MM.1S (cell line): ENCODE results near the gene LIME1.

ENCODE experiments used
- DNase-seq: peaks from one replicate; pipeline ENCODE4 v3.0.0-alpha.2; 2015
- H2AFZ ChIP-seq: fragments of 300-600 bp; sonication (generic); 2 replicates; pipeline ENCODE4 v1.6.0; 2016; ENCODE audit warnings: antibody characterized with exemption, low read length
- H3F3A ChIP-seq: fragments of 300-600 bp; sonication (generic); 2 replicates; pipeline ENCODE4 v1.6.1; 2016; ENCODE audit warnings: mild to moderate bottlenecking, antibody characterized with exemption, low read length, moderate library complexity, mixed read lengths; ENCODE audit not compliant: insufficient read depth
- H3K27ac ChIP-seq: fragments of 300-600 bp; sonication (generic); 2 replicates; pipeline ENCODE4 v1.5.1; 2016; ENCODE audit warnings: mild to moderate bottlenecking, low read length
- H3K27me3 ChIP-seq: fragments of 300-600 bp; sonication (generic); replicated peaks from 2 replicates; pipeline ENCODE4 v1.6.0; 2016; ENCODE audit warnings: low read length; ENCODE audit not compliant: insufficient read depth
- H3K36me3 ChIP-seq: fragments of 300-600 bp; sonication (generic); replicated peaks from 2 replicates; pipeline ENCODE4 v1.6.1; 2016; ENCODE audit warnings: mild to moderate bottlenecking, low read length, mixed read lengths; ENCODE audit not compliant: insufficient read depth
- H3K4me1 ChIP-seq: fragments of 300-600 bp; sonication (generic); 2 replicates; pipeline ENCODE4 v1.6.1; 2016; ENCODE audit warnings: low read length, mixed read lengths
- H3K4me2 ChIP-seq: fragments of 300-600 bp; sonication (generic); 2 replicates; pipeline ENCODE4 v1.6.0; 2016; ENCODE audit warnings: low read depth, low read length
- H3K4me3 ChIP-seq: fragments of 300-600 bp; sonication (generic); 2 replicates; pipeline ENCODE4 v1.5.1; 2016; ENCODE audit warnings: low read length, mixed read lengths
- H3K79me2 ChIP-seq: fragments of 300-600 bp; sonication (generic); 2 replicates; pipeline ENCODE4 v1.6.1; 2016; ENCODE audit warnings: mixed run types, low read length, mixed read lengths
- H3K9ac ChIP-seq: fragments of 300-600 bp; sonication (generic); 2 replicates; pipeline ENCODE4 v1.6.1; 2016; ENCODE audit warnings: low read length, mixed read lengths
- H3K9me2 ChIP-seq: fragments of 300-600 bp; sonication (generic); replicated peaks from 2 replicates; pipeline ENCODE4 v1.6.1; 2016; ENCODE audit warnings: mild to moderate bottlenecking, low read length, mixed read lengths; ENCODE audit not compliant: insufficient read depth
- H3K9me3 ChIP-seq: fragments of 300-600 bp; sonication (generic); replicated peaks from 2 replicates; pipeline ENCODE4 v1.6.1; 2016; ENCODE audit warnings: mild to moderate bottlenecking, low read length, mixed read lengths; ENCODE audit not compliant: insufficient read depth
- H4K20me1 ChIP-seq: fragments of 300-600 bp; sonication (generic); 2 replicates; pipeline ENCODE4 v1.6.1; 2016; ENCODE audit warnings: mild to moderate bottlenecking, low read length, moderate library complexity, mixed read lengths; ENCODE audit not compliant: insufficient read depth
- EZH2 ChIP-seq: fragments of 300-600 bp; sonication (generic); optimal IDR thresholded peaks from 2 replicates; pipeline ENCODE3; 2017; ENCODE audit warnings: low read depth, mild to moderate bottlenecking, antibody characterized with exemption, low read length, mixed read lengths
- EZH2phosphoT487 ChIP-seq: fragments of 300-600 bp; sonication (generic); IDR thresholded peaks from 2 replicates; pipeline ENCODE4 v1.6.1; 2018; ENCODE audit warnings: antibody characterized with exemption, low read length
- TF ChIP-seq, protein P1 (sequence below): fragments of 300-600 bp; sonication (generic); IDR thresholded peaks from 2 replicates; pipeline ENCODE4 v1.5.1; 2016; ENCODE audit warnings: antibody characterized with exemption, low read length, mixed read lengths

The LIME1 gene

DNA sequence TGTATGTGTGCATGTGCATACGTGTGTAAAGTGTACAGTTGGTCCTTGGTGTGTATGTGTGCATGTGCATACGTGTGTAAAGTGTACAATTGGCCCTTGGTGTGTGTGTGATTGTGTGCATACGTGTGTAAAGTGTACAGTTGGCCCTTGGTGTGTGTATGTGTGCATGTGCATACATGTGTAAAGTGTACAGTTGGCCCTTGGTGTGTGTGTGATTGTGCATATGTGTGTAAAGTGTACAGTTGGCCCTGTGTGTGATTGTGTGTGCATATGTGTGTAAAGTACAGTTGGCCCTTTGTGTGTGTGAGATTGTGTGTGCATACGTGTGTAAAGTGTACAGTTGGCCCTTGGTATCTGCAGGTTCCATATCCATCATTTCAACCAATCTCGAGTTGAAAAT is 5.1 kb upstream of the LIME1 start:
- H3K36me3 ChIP-seq = no peaks in the 10 kb centered on the region; the same call in 1 of the 2 replicates
- H3K27ac ChIP-seq = peak overlapping the region; percentile 88
- no peak for TF ChIP-seq EZH2
- TF ChIP-seq, protein P1, sequence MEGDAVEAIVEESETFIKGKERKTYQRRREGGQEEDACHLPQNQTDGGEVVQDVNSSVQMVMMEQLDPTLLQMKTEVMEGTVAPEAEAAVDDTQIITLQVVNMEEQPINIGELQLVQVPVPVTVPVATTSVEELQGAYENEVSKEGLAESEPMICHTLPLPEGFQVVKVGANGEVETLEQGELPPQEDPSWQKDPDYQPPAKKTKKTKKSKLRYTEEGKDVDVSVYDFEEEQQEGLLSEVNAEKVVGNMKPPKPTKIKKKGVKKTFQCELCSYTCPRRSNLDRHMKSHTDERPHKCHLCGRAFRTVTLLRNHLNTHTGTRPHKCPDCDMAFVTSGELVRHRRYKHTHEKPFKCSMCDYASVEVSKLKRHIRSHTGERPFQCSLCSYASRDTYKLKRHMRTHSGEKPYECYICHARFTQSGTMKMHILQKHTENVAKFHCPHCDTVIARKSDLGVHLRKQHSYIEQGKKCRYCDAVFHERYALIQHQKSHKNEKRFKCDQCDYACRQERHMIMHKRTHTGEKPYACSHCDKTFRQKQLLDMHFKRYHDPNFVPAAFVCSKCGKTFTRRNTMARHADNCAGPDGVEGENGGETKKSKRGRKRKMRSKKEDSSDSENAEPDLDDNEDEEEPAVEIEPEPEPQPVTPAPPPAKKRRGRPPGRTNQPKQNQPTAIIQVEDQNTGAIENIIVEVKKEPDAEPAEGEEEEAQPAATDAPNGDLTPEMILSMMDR = no peak
- no peak for TF ChIP-seq EZH2phosphoT487
- H3K4me2 ChIP-seq = peak overlapping the region; percentile 76
- no peaks in the 10 kb centered on the region for H3K9me2 ChIP-seq
- H3K27me3 ChIP-seq = no peaks in the 10 kb centered on the region
- H3F3A ChIP-seq = peaks cover 59% of the 10 kb centered on the region
- H3K4me1 ChIP-seq = peaks cover 70% of the 10 kb centered on the region
- H2AFZ ChIP-seq = no peak overlapping the region
- peak overlapping the region; percentile 31; the same call in 1 of the 2 replicates for H3K9ac ChIP-seq
- DNase-seq = no peak
- H3K4me3 ChIP-seq = peak overlapping the region; percentile 40
- H4K20me1 ChIP-seq = no peaks in the 10 kb centered on the region
- peaks cover 48% of the 10 kb centered on the region for H3K79me2 ChIP-seq
- no peaks in the 10 kb centered on the region for H3K9me3 ChIP-seq

DNA sequence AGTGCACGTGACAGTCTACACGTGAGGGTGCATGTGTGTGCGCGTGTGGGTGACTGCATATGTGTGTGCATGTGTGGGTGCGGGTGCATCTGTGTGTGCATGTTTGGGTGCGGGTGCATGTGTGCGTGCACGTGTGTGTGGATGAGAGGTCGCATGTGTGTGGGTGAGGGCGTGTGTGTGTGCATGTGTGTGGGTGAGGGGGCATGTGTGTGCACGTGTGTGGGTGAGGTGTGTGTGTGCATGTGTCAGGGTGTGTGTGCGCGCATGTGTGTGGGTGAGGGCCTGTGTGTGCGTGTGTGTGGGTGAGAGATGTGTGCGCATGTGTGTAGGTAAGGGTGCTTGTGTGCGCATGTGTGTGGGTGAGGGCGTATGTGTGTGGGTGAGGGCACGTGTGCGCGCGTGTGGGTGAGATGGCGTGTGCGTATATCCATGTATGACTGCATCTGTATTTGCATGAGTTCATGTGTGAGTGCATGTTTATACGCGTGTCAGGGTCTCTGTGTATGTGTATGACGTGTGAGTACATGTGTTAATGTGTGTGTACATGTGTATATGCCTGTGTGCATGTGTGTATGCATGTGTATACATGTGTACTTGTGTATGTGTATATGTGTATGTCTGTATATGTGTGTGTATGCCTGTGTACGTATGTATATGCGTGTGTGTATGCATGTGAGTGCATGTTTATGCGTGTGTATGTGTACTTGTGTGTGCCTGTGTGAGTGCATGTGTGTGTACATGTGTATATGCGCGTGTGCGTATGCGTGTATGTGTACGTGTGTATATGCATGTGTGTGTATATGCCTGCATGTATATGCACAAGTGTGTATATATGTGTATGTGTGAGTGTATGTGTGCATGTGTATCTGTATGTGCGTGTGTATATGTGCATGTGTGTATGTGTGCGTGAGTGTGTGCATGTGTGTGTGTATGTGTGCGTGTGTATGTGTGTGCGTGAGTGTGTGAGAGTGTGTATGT is 4.1 kb upstream of the LIME1 start:
- no peak overlapping the region for H2AFZ ChIP-seq
- H3K9me3 ChIP-seq = no peaks in the 10 kb centered on the region
- H3K9me2 ChIP-seq = no peaks in the 10 kb centered on the region
- no peak for DNase-seq
- no peak overlapping the region for H3K27ac ChIP-seq
- peaks cover 62% of the 10 kb centered on the region for H3K4me1 ChIP-seq
- peak overlapping the region; percentile 76; the same call in 1 of the 2 replicates for H3K4me2 ChIP-seq
- H3K27me3 ChIP-seq = no peaks in the 10 kb centered on the region
- no peaks in the 10 kb centered on the region for H3K36me3 ChIP-seq
- TF ChIP-seq, protein P1 = no peak
- no peak for TF ChIP-seq EZH2
- no peak for TF ChIP-seq EZH2phosphoT487
- H4K20me1 ChIP-seq = no peaks in the 10 kb centered on the region
- H3K9ac ChIP-seq = no peak overlapping the region
- peaks cover 56% of the 10 kb centered on the region for H3F3A ChIP-seq
- no peak overlapping the region; the same call in 1 of the 2 replicates for H3K4me3 ChIP-seq
- H3K79me2 ChIP-seq = peaks cover 58% of the 10 kb centered on the region

DNA sequence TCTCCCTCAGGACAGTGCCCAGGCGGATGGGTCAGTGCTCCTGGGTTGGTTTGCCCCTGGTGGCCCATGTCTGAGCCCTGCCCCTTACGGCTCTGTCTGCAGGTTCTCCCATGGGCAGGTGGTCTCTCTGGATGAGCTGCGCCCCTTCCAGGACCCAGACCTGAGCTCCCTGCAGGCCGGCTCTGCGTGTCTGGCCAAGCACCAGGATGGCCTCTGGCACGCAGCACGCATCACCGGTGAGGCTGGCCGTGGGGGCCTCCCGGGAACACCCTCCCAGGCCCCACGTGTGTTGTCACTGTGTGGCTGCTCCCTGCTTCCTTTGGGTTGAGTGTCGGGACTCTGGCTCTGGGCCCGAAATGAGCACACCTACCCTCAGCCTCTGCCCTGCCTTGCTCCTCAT is 3.3 kb upstream of the LIME1 start:
- Histone ChIP-seq H3K9ac (no peak overlapping the region), H3K4me1 (peaks cover 55% of the 10 kb centered on the region), H2AFZ (no peak overlapping the region), H4K20me1 (no peaks in the 10 kb centered on the region), H3K9me3 (no peaks in the 10 kb centered on the region), H3K4me2 (no peak overlapping the region), H3K4me3 (no peak overlapping the region), H3F3A (peaks cover 49% of the 10 kb centered on the region), H3K36me3 (no peaks in the 10 kb centered on the region), H3K9me2 (no peaks in the 10 kb centered on the region), H3K79me2 (peaks cover 61% of the 10 kb centered on the region), H3K27me3 (no peaks in the 10 kb centered on the region), H3K27ac (no peak overlapping the region)
- no peak for TF ChIP-seq EZH2phosphoT487
- no peak for TF ChIP-seq EZH2
- TF ChIP-seq, protein P1 = no peak
- DNase-seq = no peak
